Mucosa of rectum (tissue), 2 donors: Measurements from ENCODE around the gene JAG1.
"Not testable (repeated sequence)": the region's sequence is repeated elsewhere in the genome, so short reads cannot be mapped to it uniquely, and the experiment has no call there.

ENCODE experiments used
- H3K27ac ChIP-seq, 2 donors: one replicate each; pipeline ENCODE4 v1.7.0; 2013; ENCODE audit warnings: inconsistent platforms in 2 of 2, low read depth in 2 of 2, low read length in 2 of 2
- H3K27me3 ChIP-seq, 2 donors: one replicate each; pipeline ENCODE4 v1.7.0; 2013; ENCODE audit warnings: low read length in 2 of 2; ENCODE audit not compliant: control insufficient read depth in 2 of 2, insufficient read depth in 2 of 2
- H3K36me3 ChIP-seq, 2 donors: one replicate each; pipeline ENCODE4 v1.7.0; 2013; ENCODE audit warnings: low read length in 2 of 2; ENCODE audit not compliant: control insufficient read depth in 2 of 2, insufficient read depth in 2 of 2
- H3K4me1 ChIP-seq, 2 donors: one replicate each; pipeline ENCODE4 v1.7.0; 2013; ENCODE audit warnings: low read length in 2 of 2, mild to moderate bottlenecking in 1 of 2; ENCODE audit not compliant: control insufficient read depth in 2 of 2, insufficient read depth in 2 of 2
- H3K4me3 ChIP-seq, 2 donors: one replicate each; pipeline ENCODE4 v1.7.0; 2013; ENCODE audit warnings: low read length in 2 of 2
- H3K9ac ChIP-seq, 2 donors: one replicate each; pipeline ENCODE4 v1.7.0; 2013; ENCODE audit warnings: low read length in 2 of 2, low read depth in 1 of 2, mild to moderate bottlenecking in 1 of 2
- H3K9me3 ChIP-seq, 2 donors: one replicate each; pipeline ENCODE4 v1.7.0; 2013; ENCODE audit warnings: low read length in 2 of 2; ENCODE audit not compliant: control insufficient read depth in 2 of 2
- donor health status: healthy.
- donor health status: Normal muscosa, but diverticular disease.

Gene JAG1

DNA sequence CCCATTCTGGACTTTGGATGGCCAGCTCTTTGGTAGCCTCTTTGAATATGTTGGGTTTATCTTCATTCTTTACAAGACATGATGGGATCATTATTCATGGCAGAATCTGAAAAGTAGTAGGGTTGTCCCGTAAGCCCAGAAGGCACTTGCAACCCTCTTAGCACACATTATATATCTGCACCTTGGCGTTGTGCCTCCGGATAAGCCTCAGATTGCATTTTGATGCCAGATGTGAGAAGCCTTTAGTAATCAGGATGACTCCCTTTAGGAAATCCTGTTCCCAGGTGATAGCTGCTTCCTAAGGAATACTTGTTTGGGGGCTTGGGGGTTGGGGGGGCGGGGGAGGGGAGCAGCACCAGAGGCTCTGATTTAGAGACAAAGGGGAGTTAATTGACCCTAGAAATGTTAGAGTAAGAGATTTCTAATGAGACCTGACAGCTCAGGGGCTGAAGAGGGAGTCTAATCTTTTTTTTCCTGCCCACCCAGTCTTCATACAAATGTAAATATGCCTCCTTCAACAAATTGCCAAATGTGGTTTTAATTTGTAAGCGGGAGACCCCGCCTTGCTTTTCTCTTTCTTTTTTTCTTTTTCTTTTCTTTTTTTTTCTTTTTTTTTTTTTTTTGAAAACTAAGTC is 55.1 kb downstream of the JAG1 start:
- Histone ChIP-seq H3K27me3 (no peaks in the 10 kb centered on the region), H3K36me3 (peaks cover 0 to 2% of the 10 kb centered on the region in 2 donors), H3K9ac (no peak overlapping the region), H3K4me3 (no peak overlapping the region), H3K4me1 (peaks cover 6 to 7% of the 10 kb centered on the region in 2 donors), H3K9me3 (no peaks in the 10 kb centered on the region), H3K27ac (no peak overlapping the region)

DNA sequence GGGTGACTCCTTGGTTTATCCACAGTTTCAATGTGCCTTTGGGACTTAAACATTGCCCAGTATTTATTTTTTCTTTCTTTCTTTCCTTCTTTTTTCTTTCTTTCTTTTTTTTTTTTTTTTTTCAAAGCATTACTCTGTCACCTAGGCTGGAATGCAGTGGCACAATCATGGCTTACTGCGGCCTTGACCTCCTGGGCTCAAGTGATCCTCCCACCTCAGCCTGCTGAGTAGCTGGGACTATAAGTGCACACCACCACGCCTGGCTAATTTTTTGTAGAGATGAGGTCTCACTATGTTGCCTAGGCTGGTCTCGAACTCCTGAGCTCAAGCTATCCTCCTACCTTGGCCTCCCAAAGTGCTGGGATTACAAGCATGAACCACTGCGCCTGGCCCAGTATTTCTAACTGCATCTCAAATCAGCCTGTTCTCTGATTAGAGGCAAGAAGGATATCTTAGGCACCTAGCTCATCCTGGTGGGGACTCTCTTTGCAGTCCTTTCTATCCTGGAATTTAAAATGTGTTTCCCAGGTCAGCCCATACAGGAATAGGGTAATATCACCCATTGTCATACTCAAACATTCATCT is 56.2 kb downstream of the JAG1 start:
- not testable (repeated sequence) for H3K27ac ChIP-seq, H3K9me3 ChIP-seq, H3K4me3 ChIP-seq, H3K36me3 ChIP-seq, H3K4me1 ChIP-seq, H3K27me3 ChIP-seq, H3K9ac ChIP-seq

DNA sequence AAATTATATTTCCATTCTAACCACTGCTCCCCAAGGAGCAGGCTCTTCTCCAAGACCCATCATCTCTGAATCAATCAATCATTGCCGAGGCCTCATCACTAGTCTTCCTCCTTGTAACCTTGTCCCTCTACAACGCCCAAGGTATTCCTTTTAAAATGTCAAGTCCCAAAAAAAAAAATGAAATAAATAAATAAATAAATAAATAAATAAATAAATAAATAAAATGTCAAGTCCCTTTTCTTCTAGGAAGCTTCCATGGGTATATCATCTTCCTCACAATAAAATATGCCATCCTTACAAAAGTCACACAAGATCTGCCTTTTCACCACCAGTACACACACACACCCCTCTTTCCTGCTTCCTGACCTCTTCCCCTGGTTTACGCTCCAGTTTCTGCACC is 57.6 kb downstream of the JAG1 start:
- H3K36me3 ChIP-seq, result no peaks in the 10 kb centered on the region
- peaks cover 6 to 7% of the 10 kb centered on the region in 2 donors for H3K4me1 ChIP-seq
- H3K4me3 ChIP-seq, result no peak overlapping the region
- no peaks in the 10 kb centered on the region for H3K27me3 ChIP-seq
- no peak overlapping the region for H3K9ac ChIP-seq
- H3K27ac ChIP-seq, result no peak overlapping the region
- no peaks in the 10 kb centered on the region for H3K9me3 ChIP-seq

DNA sequence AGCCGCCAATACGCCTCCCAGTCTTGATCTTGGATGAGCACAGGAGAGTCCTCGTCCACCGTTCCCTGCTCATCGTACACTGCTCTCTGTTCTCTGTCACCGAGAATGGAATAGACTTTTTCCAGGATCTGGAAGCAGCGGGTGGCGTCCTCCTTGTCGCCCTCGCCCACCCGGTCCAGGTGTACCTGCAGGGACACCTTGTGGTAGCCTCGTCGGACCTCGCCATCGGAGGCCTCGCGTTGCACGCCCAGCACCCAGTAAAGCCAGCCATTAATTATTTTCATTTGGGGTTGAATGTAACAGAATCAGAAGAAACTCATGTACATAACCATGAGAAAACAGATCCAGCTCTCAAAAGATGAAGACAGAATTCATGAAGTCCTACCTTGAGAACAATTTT is 59.9 kb downstream of the JAG1 start:
- no peak overlapping the region for H3K9ac ChIP-seq
- H3K36me3 ChIP-seq, result no peaks in the 10 kb centered on the region
- no peak overlapping the region for H3K4me3 ChIP-seq
- no peaks in the 10 kb centered on the region for H3K27me3 ChIP-seq
- no peaks in the 10 kb centered on the region for H3K9me3 ChIP-seq
- no peak overlapping the region for H3K27ac ChIP-seq
- no peaks in the 10 kb centered on the region for H3K4me1 ChIP-seq

DNA sequence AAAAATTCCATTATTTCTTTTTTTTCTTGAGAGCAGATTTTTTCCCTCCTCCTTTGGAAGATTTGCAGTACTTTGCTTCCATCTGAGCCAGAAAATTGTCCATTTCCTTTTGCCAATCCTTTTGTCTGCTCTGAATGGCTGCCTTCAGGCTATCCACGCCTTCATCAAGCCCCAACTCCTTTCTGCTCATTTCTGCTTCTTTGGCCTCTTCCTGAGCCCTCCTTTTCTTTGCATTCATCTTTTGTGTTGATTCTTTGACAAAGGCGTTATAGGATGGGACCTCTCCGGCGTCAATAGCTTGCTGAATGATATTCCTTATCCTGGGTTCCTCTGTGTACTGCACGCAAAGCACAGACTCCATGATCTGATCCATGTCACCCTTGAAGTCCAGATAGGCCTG is 60.4 kb downstream of the JAG1 start:
- not testable (repeated sequence) for H3K4me1 ChIP-seq, H3K27ac ChIP-seq, H3K27me3 ChIP-seq, H3K4me3 ChIP-seq, H3K36me3 ChIP-seq, H3K9ac ChIP-seq, H3K9me3 ChIP-seq

DNA sequence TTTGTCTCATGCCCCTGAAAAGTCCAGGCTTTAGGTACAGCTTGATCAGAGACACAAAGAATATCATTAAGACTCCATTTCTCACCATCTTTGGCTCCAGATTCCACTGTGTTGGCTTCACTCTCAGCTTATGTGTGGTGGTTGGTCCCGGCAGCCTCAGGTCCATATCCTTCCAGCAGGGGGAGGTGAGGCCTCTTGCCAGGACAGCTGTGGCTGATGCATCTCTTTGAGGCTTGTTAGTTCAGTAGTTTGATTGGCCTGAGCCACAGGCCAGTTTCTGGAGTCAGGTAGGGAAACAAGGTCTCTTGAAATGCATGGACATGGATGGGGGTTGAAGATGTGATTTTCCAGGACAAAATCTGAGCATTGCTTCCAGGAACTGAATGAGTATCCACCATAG is 62.4 kb downstream of the JAG1 start:
- Histone ChIP-seq H3K4me1 (no peaks in the 10 kb centered on the region), H3K27ac (no peak overlapping the region), H3K36me3 (no peaks in the 10 kb centered on the region), H3K27me3 (no peaks in the 10 kb centered on the region), H3K4me3 (no peak overlapping the region), H3K9ac (no peak overlapping the region), H3K9me3 (no peaks in the 10 kb centered on the region)

DNA sequence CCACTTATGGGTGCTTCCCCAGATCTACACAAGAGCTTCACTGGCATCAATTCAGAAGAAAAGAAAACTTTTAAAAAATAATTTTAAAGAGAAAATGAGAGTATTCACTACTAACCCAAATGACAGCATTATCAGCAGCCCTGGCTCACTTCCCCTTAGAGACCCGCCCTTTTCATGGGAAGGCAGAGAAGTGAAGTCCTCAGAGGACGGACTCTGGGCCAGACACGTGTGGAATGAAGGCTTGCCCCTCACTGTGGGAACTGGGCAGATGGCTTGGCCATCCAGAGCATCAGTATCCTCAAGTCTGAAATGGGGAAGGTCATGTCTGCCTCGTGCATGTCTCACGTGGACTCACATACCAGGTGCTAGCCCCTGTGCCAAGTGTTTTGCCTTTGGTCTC is 63.5 kb downstream of the JAG1 start:
- Histone ChIP-seq H3K4me1 (no peaks in the 10 kb centered on the region), H3K9ac (no peak overlapping the region), H3K4me3 (no peak overlapping the region), H3K9me3 (no peaks in the 10 kb centered on the region), H3K36me3 (no peaks in the 10 kb centered on the region), H3K27me3 (no peaks in the 10 kb centered on the region), H3K27ac (no peak overlapping the region)

DNA sequence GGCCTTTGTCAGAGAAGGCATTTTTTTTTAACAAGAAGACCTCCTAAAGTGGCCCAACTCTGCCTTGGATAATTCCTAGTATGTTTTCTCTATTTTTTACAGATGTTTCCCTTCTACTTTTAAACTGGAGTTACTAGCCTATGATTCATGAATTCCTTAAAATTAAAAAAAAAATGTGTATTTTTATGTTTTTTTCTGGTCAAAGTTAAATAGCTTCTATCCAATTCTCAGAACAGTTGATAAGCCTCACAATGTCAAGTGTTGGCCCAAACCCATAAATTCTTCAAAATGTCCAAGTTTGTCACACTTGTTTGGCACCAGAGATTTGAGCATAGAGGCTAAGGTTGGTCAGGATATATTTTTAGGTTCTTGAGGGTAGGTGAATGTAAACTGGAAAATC is 64.0 kb downstream of the JAG1 start:
- no peaks in the 10 kb centered on the region for H3K9me3 ChIP-seq
- no peaks in the 10 kb centered on the region for H3K4me1 ChIP-seq
- H3K27ac ChIP-seq, result peak overlapping the region; percentile 17 to 48
- no peaks in the 10 kb centered on the region for H3K27me3 ChIP-seq
- no peak overlapping the region for H3K4me3 ChIP-seq
- H3K9ac ChIP-seq, result no peak overlapping the region
- H3K36me3 ChIP-seq, result no peaks in the 10 kb centered on the region

DNA sequence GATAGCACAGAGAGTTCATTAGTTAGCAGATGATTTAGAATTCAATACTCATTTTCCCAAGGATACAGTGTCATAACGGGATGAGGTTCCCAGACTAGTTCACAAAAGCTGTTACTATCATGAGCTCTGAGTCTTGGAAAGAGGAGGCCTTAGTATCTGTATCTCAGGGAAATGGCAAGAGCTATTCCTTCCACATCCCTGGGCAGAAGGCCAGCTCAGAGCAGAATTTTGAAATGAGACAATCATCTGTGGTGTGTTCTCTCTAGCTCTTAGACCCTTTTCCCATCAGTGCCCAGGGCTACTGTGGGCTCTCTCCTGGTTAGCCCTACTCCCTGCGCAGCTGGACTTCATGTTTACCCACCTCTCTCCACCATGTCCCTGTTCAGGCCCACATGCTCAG is 64.5 kb downstream of the JAG1 start:
- Histone ChIP-seq H3K36me3 (no peaks in the 10 kb centered on the region), H3K27ac (peak overlapping the region; percentile 17 to 48), H3K9me3 (no peaks in the 10 kb centered on the region), H3K9ac (no peak overlapping the region), H3K4me3 (no peak overlapping the region), H3K27me3 (no peaks in the 10 kb centered on the region), H3K4me1 (no peaks in the 10 kb centered on the region)

DNA sequence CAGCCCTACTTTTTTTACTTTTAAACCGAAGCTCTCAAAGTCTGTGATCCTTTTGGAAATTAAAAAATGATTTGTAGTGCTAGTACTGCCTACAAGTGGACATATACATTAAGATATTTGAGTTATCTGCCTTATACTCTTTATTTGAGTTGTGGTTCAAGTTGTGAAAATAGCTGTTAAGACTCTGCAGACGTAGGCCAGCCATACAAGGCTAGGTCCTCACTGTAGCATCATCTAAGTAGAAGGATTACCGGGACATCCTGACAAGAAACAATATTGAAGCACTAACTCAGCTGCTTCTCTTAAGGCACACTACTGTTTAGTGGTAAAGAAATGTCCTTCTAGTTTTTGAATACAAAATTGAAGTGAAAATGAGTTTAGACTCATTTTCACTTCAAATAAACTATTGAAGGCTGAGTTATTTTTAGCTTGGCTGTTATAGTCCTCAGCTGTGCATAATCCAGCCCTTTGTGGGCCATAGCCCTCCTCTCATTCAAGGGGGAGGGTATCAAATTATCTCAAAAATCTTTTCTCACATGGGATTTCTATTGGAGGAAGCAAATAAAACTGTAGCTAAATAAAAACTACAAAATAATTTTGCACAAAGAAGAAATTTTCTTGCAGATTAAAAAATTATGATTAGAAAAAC is 68.1 kb downstream of the JAG1 start:
- peaks cover 0 to 4% of the 10 kb centered on the region in 2 donors for H3K4me1 ChIP-seq
- H3K36me3 ChIP-seq, result peaks cover 3% of the 10 kb centered on the region in 2 donors
- H3K9ac ChIP-seq, result no peak overlapping the region
- H3K27me3 ChIP-seq, result no peaks in the 10 kb centered on the region
- H3K9me3 ChIP-seq, result no peaks in the 10 kb centered on the region
- peak overlapping the region in 1 of 2 donors; percentile 48 for H3K27ac ChIP-seq
- no peak overlapping the region for H3K4me3 ChIP-seq
